Rectal smooth muscle tissue (tissue), 1 donor: Measurements from ENCODE around the gene PLA2G3.
"Not testable (repeated sequence)": the region's sequence is repeated elsewhere in the genome, so short reads cannot be mapped to it uniquely, and the experiment has no call there.

Experiments
- H3K27ac ChIP-seq: one replicate; pipeline ENCODE4 v1.7.0; 2013; ENCODE audit warnings: low read depth, low read length, inconsistent platforms
- H3K27me3 ChIP-seq: one replicate; pipeline ENCODE4 v1.7.0; 2013; ENCODE audit warnings: low read length; ENCODE audit not compliant: control insufficient read depth, insufficient read depth
- H3K36me3 ChIP-seq: one replicate; pipeline ENCODE4 v1.7.0; 2013; ENCODE audit warnings: low read length; ENCODE audit not compliant: control insufficient read depth, insufficient read depth
- H3K4me1 ChIP-seq: one replicate; pipeline ENCODE4 v1.7.0; 2013; ENCODE audit warnings: low read length; ENCODE audit not compliant: control insufficient read depth, insufficient read depth
- H3K4me3 ChIP-seq: one replicate; pipeline ENCODE4 v1.7.0; 2013; ENCODE audit warnings: low read length
- H3K9ac ChIP-seq: one replicate; pipeline ENCODE4 v1.7.0; 2013; ENCODE audit warnings: low read length

PLA2G3 gene

GRCh38 chr22:31139866-31140716, at the start of gene PLA2G3:
TSS of gene PLA2G3 (minus strand) at chr22:31140508. CDS start at chr22:31140354, 154 bp downstream.
- no peaks in the 10 kb centered on the region for H3K4me1 ChIP-seq
- H3K27me3 ChIP-seq: no peaks in the 10 kb centered on the region
- H3K27ac ChIP-seq: no peak within 1 kb of the TSS
- H3K36me3 ChIP-seq: no peaks in the 10 kb centered on the region
- no peak within 1 kb of the TSS for H3K9ac ChIP-seq
- H3K4me3 ChIP-seq: no peak within 1 kb of the TSS

- Histone ChIP-seq H3K4me3 (no peak overlapping the region), H3K4me1 (no peaks in the 10 kb centered on the region), H3K27ac (no peak overlapping the region), H3K36me3 (peaks cover 11% of the 10 kb centered on the region), H3K9ac (no peak overlapping the region), H3K27me3 (no peaks in the 10 kb centered on the region)
Observed at GRCh38 chr22:31187627-31188026, 47.3 kb upstream of the PLA2G3 start.

GRCh38 chr22:31185056-31185455, 44.7 kb upstream of the PLA2G3 start:
- Histone ChIP-seq H3K4me3 (no peak overlapping the region), H3K4me1 (no peaks in the 10 kb centered on the region), H3K9ac (no peak overlapping the region), H3K36me3 (peaks cover 7% of the 10 kb centered on the region), H3K27ac (no peak overlapping the region), H3K27me3 (no peaks in the 10 kb centered on the region)

- Histone ChIP-seq H3K4me1 (no peaks in the 10 kb centered on the region), H3K27ac (no peak overlapping the region), H3K9ac (no peak overlapping the region), H3K36me3 (peaks cover 7% of the 10 kb centered on the region), H3K4me3 (no peak overlapping the region), H3K27me3 (no peaks in the 10 kb centered on the region)
Observed at GRCh38 chr22:31184015-31184414, 43.7 kb upstream of the PLA2G3 start.

GRCh38 chr22:31179345-31179744, 39.0 kb upstream of the PLA2G3 start:
- Histone ChIP-seq H3K4me3 (no peak overlapping the region), H3K36me3 (no peaks in the 10 kb centered on the region), H3K27ac (no peak overlapping the region), H3K9ac (no peak overlapping the region), H3K27me3 (no peaks in the 10 kb centered on the region), H3K4me1 (no peaks in the 10 kb centered on the region)

- Histone ChIP-seq H3K27me3 (no peaks in the 10 kb centered on the region), H3K4me1 (peaks cover 3% of the 10 kb centered on the region), H3K9ac (no peak overlapping the region), H3K36me3 (no peaks in the 10 kb centered on the region), H3K27ac (no peak overlapping the region), H3K4me3 (no peak overlapping the region)
Observed at GRCh38 chr22:31178859-31179258, 38.6 kb upstream of the PLA2G3 start.

GRCh38 chr22:31177420-31178162, 37.3 kb upstream of the PLA2G3 start:
- H3K36me3 ChIP-seq: no peaks in the 10 kb centered on the region
- peaks cover 13% of the 10 kb centered on the region for H3K4me1 ChIP-seq
- no peak overlapping the region for H3K9ac ChIP-seq
- no peak overlapping the region for H3K4me3 ChIP-seq
- no peaks in the 10 kb centered on the region for H3K27me3 ChIP-seq
- H3K27ac ChIP-seq: no peak overlapping the region

- Histone ChIP-seq H3K4me1 (peaks cover 13% of the 10 kb centered on the region), H3K27ac (no peak overlapping the region)
Observed at GRCh38 chr22:31176923-31177322, 36.6 kb upstream of the PLA2G3 start.

GRCh38 chr22:31173386-31174145, 33.3 kb upstream of the PLA2G3 start:
- H3K4me3 ChIP-seq: no peak overlapping the region
- H3K9ac ChIP-seq: no peak overlapping the region
- H3K36me3 ChIP-seq: no peaks in the 10 kb centered on the region
- H3K4me1 ChIP-seq: peaks cover 13% of the 10 kb centered on the region
- H3K27ac ChIP-seq: peak overlapping the region; percentile 66
- no peaks in the 10 kb centered on the region for H3K27me3 ChIP-seq

More at GRCh38 chr22:31176923-31177322, 36.6 kb upstream of the PLA2G3 start:
- Histone ChIP-seq H3K9ac (no peak overlapping the region), H3K36me3 (no peaks in the 10 kb centered on the region), H3K4me3 (no peak overlapping the region), H3K27me3 (no peaks in the 10 kb centered on the region)

GRCh38 chr22:31171734-31172133, 31.4 kb upstream of the PLA2G3 start:
- not testable (repeated sequence) for H3K4me3 ChIP-seq, H3K27ac ChIP-seq, H3K36me3 ChIP-seq, H3K9ac ChIP-seq, H3K27me3 ChIP-seq
- peaks cover 13% of the 10 kb centered on the region for H3K4me1 ChIP-seq

GRCh38 chr22:31170971-31171370, 30.7 kb upstream of the PLA2G3 start:
- Histone ChIP-seq H3K27me3 (no peaks in the 10 kb centered on the region), H3K27ac (no peak overlapping the region), H3K4me3 (no peak overlapping the region), H3K9ac (no peak overlapping the region), H3K4me1 (peaks cover 13% of the 10 kb centered on the region), H3K36me3 (no peaks in the 10 kb centered on the region)
